IPS-18c (cell line): Measurements from ENCODE around the gene MAP2.

Source experiments
- H3K4me3 ChIP-seq: 2 replicates; pipeline ENCODE4 v1.7.0; 2013; ENCODE audit warnings: low read depth, mild to moderate bottlenecking, low read length, moderate library complexity; ENCODE audit not compliant: insufficient read depth
- H3K9me3 ChIP-seq: one replicate; pipeline ENCODE4 v1.6.1; 2013; ENCODE audit warnings: mild to moderate bottlenecking, low read length, moderate library complexity; ENCODE audit not compliant: control insufficient read depth, insufficient read depth

The MAP2 gene

DNA sequence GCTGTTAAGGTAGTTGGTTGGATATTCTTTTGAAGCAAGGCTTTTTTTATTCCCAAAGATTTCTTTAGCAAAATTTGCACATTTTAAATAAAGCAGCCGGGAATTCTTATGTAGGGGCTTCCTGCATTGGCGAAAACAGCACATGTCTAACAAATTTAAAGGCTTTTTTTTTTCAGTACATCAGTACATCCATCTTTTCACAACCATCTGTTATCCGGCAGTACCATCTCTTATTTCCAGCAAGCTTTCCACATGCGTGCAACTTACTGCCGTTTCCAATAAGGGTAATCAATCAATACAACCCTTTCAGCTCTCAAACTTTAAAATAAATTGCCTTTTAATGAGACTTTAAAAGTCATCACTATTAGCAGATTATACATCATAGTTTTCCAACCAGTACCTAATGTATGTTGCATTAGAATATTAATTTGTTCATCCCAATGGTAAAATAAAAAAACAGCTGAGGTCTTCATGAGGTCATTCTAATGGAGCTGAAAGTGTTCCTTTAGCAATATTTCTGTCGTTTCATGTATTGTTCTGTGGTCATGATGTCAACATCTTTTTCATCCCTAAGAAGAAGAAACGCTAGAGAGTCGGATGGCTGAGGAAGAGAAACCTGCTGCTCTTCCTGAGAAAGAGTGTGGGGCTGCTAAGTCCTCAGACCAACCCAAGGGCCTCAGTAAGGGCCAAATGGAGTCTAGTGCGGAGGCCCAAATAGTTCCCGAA, 266.3 kb downstream of the MAP2 start:
- H3K4me3 ChIP-seq, result no peak overlapping the region
- no peaks in the 10 kb centered on the region for H3K9me3 ChIP-seq

DNA sequence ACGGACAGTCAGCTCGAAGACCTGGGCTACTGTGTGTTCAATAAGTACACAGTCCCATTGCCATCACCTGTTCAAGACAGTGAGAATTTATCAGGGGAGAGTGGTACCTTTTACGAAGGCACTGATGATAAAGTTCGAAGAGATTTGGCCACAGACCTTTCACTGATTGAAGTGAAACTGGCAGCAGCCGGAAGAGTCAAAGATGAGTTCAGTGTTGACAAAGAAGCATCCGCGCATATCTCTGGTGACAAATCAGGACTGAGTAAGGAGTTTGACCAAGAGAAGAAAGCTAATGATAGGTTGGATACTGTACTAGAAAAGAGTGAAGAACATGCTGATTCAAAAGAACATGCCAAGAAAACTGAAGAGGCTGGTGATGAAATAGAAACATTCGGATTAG, 270.9 kb downstream of the MAP2 start:
- H3K9me3 ChIP-seq, result no peaks in the 10 kb centered on the region
- H3K4me3 ChIP-seq, result no peak overlapping the region

GRCh38 chr2:209696836-209697711, 273.2 kb downstream of the MAP2 start:
- H3K9me3 ChIP-seq, result no peaks in the 10 kb centered on the region
- H3K4me3 ChIP-seq, result no peak overlapping the region

GRCh38 chr2:209702775-209703174, 278.9 kb downstream of the MAP2 start:
- H3K4me3 ChIP-seq, result no peak overlapping the region
- H3K9me3 ChIP-seq, result no peaks in the 10 kb centered on the region

- H3K9me3 ChIP-seq, result no peaks in the 10 kb centered on the region
- H3K4me3 ChIP-seq, result no peak overlapping the region
Measured at GRCh38 chr2:209713219-209713618, 289.4 kb downstream of the MAP2 start.

GRCh38 chr2:209719034-209719433, 295.2 kb downstream of the MAP2 start:
- Histone ChIP-seq H3K4me3 (no peak overlapping the region), H3K9me3 (no peaks in the 10 kb centered on the region)

DNA sequence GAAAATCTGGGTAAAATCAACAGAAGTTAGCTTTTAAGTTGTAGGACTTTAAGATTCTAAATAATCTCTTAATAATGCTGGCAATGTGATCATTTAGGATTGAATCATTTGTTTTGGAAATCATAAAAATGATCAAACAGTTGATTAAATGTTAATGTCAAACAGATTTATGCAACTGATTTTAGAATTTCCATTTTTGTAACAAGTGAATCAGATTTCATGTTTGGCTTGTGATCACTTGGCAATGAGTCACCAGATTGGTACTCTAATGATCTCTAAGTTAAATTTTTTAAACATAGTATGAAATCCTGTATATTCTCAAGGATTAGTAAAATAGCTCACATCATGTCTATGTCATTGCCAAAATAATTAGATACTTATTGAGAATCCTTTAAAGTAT, 297.6 kb downstream of the MAP2 start:
- H3K9me3 ChIP-seq, result no peaks in the 10 kb centered on the region
- no peak overlapping the region for H3K4me3 ChIP-seq

DNA sequence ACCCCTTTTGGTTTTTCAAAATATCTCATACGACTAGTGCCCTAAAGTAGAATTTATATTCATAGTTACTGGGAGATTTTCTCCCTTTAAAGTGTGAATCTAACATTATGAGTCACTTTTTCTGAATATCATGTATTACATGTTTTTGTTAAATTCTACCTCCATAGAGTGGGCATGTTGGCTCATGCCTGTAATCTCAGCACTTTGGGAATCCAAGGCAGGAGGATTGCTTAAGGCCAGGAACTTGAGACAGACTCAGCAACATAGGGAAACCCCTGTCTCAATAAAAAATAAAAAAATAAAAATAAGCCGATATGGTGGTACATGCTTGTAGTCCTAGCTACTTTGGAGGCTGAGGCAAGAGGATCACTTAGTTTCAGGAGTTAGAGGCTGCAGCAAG, 302.5 kb downstream of the MAP2 start:
- H3K4me3 ChIP-seq, result no peak overlapping the region
- no peaks in the 10 kb centered on the region for H3K9me3 ChIP-seq

- no peaks in the 10 kb centered on the region for H3K9me3 ChIP-seq
- no peak overlapping the region for H3K4me3 ChIP-seq
Measured at GRCh38 chr2:209727077-209727476, 303.2 kb downstream of the MAP2 start.

DNA sequence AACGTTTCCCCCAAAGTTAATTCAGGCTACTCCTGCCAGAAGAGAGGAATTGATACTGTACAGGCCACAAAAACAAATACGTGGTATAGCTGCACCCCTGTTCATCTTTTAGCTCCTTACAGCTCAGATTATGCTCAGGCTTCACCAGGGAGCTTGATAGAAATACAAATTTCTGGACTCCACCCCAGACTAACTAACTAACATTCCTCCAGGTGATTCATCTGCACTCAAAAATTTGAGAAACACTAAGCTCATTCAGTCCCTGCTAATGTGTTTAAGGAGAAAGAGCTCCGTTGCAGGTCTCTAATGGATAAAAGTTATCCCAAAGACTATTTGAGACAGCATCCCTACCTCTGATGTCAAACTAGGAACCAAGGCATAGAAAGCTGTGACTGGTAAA, 311.0 kb downstream of the MAP2 start:
- Histone ChIP-seq H3K9me3 (no peaks in the 10 kb centered on the region), H3K4me3 (no peak overlapping the region)

GRCh38 chr2:209741953-209742352, 318.1 kb downstream of the MAP2 start:
- no peak overlapping the region for H3K4me3 ChIP-seq
- H3K9me3 ChIP-seq, result no peaks in the 10 kb centered on the region

DNA sequence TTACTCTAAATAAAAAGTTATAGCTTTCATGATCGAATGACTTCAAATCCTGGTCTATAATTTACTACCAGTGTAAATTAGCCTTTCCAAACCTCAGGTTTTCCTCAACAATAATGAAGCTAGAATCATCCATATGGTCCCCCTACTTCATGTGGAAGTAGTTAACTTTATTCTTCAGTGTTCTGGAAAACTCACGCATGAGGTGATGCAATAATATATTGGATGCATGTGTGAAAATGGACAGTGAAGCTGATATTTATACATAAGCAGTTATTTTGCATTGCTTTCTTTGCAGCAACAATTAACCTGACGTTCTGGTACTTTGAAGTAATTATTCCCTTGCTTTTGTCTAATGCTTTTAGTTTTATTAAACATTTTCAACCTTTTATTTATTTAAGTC, 329.2 kb downstream of the MAP2 start:
- peaks cover 2% of the 10 kb centered on the region for H3K9me3 ChIP-seq
- no peak overlapping the region for H3K4me3 ChIP-seq

- no peak overlapping the region for H3K4me3 ChIP-seq
- peaks cover 2% of the 10 kb centered on the region for H3K9me3 ChIP-seq
Measured at GRCh38 chr2:209757163-209757562, 333.3 kb downstream of the MAP2 start.

DNA sequence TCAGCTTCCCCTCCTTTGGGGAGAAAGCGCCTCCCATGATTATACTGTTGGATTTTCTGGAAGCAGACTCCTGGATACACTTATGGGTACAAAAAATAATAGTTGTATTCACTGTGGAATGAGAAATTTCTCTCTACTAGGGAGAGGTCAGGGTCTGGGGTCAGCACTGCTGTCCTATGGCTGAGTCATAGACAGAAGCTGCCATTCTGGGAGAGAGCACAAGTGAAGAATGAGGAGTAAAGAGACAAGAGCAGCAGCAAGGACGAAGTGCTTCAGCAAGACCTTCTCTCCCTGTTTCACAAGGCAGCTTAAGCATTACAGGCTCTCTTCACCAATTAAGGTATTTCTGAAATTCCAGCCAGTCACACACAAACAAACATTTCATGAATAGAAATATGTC, 337.7 kb downstream of the MAP2 start:
- Histone ChIP-seq H3K4me3 (no peak overlapping the region), H3K9me3 (no peaks in the 10 kb centered on the region)

GRCh38 chr2:209762563-209762962, 338.7 kb downstream of the MAP2 start:
- H3K9me3 ChIP-seq, result no peaks in the 10 kb centered on the region
- no peak overlapping the region for H3K4me3 ChIP-seq

DNA sequence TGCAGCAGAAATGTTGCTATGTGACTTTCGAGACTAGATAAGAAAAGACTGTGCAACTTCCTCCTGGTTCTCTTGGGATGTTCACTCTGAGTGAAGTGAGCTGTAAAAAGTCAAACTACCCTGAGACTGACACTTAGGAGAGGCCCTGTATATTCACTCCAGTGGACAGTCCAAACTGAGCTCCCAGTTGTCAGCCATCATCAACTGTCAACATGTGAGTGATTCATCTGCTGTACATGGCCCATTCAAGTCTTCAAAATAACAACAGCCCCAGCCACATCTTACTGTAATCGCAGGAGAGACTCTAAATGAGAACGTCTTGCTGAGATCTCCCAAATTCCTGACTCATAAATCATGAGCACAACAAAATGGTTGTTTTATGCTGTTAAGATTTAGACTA, 339.3 kb downstream of the MAP2 start:
- no peaks in the 10 kb centered on the region for H3K9me3 ChIP-seq
- no peak overlapping the region for H3K4me3 ChIP-seq

DNA sequence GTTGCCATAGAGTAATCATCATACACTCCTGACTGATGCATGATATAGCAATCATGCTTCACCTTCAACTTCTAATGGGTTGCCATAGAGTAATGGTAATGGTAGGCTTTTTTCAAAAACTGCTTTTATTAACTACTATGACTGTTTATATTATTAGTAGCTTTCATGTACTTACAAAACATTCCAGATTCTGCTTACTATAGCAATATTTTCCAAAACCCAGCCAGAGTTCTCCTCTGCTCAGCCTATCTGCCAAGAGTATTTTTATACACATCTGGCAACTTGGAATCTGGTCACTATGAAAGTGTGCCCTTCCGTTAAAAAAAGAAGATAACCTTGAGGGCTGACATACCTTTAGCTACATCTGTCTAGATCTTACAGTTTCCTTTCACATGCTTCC, 342.8 kb downstream of the MAP2 start:
- no peak overlapping the region for H3K4me3 ChIP-seq
- H3K9me3 ChIP-seq, result no peaks in the 10 kb centered on the region

- no peak overlapping the region for H3K4me3 ChIP-seq
- no peaks in the 10 kb centered on the region for H3K9me3 ChIP-seq
Measured at GRCh38 chr2:209767316-209767715, 343.5 kb downstream of the MAP2 start.
